Upper lobe of left lung (tissue), 4 donors: ENCODE results near the gene CDH22.

ENCODE experiments used
- POLR2A ChIP-seq, 4 donors: fragments of 450-650 bp; IDR thresholded peaks; one replicate each; pipeline ENCODE4 v1.5.1; 2016 to 2017; ENCODE audit warnings: antibody characterized with exemption in 4 of 4, mild to moderate bottlenecking in 2 of 4
- POLR2AphosphoS5 ChIP-seq, 2 donors: sonication (generic); formaldehyde crosslinking; IDR thresholded peaks; one replicate each; pipeline ENCODE4 v1.5.1; 2017; ENCODE audit warnings: antibody characterized with exemption in 2 of 2
- TF ChIP-seq, protein P1 (sequence below), 6 experiments: fragments of 450-650 bp in 4 of 6; fragments of 200-600 bp in 2 of 6; sonication (generic) in 2 of 6; IDR thresholded peaks; one replicate each; pipeline ENCODE4 v1.5.1; 2016 to 2019; ENCODE audit warnings: antibody characterized with exemption in 6 of 6

DNA sequence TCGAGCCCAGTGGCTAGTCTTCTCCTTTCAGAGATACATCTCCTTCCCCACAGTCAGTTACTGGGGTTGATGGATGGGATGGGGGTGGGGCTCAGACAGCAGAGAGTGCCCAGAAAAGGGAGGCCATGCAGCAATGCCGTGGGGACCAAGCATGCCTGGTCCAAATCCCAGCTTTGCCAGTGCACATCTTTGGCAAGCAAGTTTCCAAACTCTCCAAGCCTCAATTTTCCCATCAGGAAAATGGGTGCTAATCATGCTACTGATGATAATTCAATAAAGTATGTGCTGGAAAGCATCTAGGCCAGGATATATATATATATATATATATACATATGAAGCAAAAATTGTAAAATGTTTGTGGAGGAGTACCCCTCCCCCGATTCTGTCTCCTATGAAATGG is 111.3 kb downstream of the CDH22 start:
- no peak for TF ChIP-seq POLR2A (IDR thresholded peaks at IDR 0.05)
- TF ChIP-seq, protein P1, sequence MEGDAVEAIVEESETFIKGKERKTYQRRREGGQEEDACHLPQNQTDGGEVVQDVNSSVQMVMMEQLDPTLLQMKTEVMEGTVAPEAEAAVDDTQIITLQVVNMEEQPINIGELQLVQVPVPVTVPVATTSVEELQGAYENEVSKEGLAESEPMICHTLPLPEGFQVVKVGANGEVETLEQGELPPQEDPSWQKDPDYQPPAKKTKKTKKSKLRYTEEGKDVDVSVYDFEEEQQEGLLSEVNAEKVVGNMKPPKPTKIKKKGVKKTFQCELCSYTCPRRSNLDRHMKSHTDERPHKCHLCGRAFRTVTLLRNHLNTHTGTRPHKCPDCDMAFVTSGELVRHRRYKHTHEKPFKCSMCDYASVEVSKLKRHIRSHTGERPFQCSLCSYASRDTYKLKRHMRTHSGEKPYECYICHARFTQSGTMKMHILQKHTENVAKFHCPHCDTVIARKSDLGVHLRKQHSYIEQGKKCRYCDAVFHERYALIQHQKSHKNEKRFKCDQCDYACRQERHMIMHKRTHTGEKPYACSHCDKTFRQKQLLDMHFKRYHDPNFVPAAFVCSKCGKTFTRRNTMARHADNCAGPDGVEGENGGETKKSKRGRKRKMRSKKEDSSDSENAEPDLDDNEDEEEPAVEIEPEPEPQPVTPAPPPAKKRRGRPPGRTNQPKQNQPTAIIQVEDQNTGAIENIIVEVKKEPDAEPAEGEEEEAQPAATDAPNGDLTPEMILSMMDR (IDR thresholded peaks at IDR 0.05): no peak
- TF ChIP-seq POLR2AphosphoS5 (IDR thresholded peaks at IDR 0.05): no peak
